EH (cell line): ENCODE measurements around the gene PSME1.

Experiments
- DNase-seq: peaks from one replicate; pipeline ENCODE4 v3.0.0-alpha.2; 2015; ENCODE audit warnings: low read depth

Gene PSME1

GRCh38 chr14:24130380-24130716 lies 5.6 kb upstream of the PSME1 start, which contains the start of gene FITM1:
Gene FITM1 (plus strand): TSS chr14:24130659. CDS start chr14:24131564, 905 bp downstream.
- no peak for DNase-seq

GRCh38 chr14:24130717-24131548 lies 5.1 kb upstream of the PSME1 start:
- no peak for DNase-seq

- DNase-seq: no peak
Measured at GRCh38 chr14:24131549-24131966, 4.4 kb upstream of the PSME1 start.

- no peak for DNase-seq
Measured at GRCh38 chr14:24132061-24132685, 3.8 kb upstream of the PSME1 start.

GRCh38 chr14:24132976-24133375 lies 3.0 kb upstream of the PSME1 start:
- DNase-seq: no peak

GRCh38 chr14:24133735-24134134 lies 2.3 kb upstream of the PSME1 start:
- DNase-seq: no peak

- no peak for DNase-seq
Measured at GRCh38 chr14:24135584-24135833, 485 bp upstream of the PSME1 start.

GRCh38 chr14:24136684-24137528 lies 912 bp downstream of the PSME1 start:
- DNase-seq: peak; percentile 3

GRCh38 chr14:24137529-24138395 lies 1.8 kb downstream of the PSME1 start:
- DNase-seq: no peak

- no peak for DNase-seq
Measured at GRCh38 chr14:24138396-24139271, 2.6 kb downstream of the PSME1 start.

- no peak for DNase-seq
Measured at GRCh38 chr14:24139272-24139934, 3.4 kb downstream of the PSME1 start.

- DNase-seq: peak; percentile 100
Measured at GRCh38 chr14:24141097-24141880, 5.3 kb downstream of the PSME1 start, which contains the start of gene EMC9. Gene EMC9 (minus strand): TSS chr14:24141591. CDS start chr14:24141304, 287 bp downstream.

GRCh38 chr14:24143511-24143910 lies 7.5 kb downstream of the PSME1 start:
- DNase-seq: peak; percentile 22

- no peak for DNase-seq
Measured at GRCh38 chr14:24144451-24144850, 8.5 kb downstream of the PSME1 start.

- DNase-seq: no peak
Measured at GRCh38 chr14:24145219-24145618, 9.2 kb downstream of the PSME1 start.

- peak; percentile 16 for DNase-seq
Measured at GRCh38 chr14:24145690-24146452, 9.9 kb downstream of the PSME1 start.

- peak; percentile 99 for DNase-seq
Measured at GRCh38 chr14:24146453-24146977, 10.5 kb downstream of the PSME1 start, which contains the start of gene PSME2. Gene PSME2 (minus strand): TSS chr14:24146610. CDS start chr14:24146581, 29 bp downstream.
